KMS-11 (cell line): ENCODE results near the gene CCR9.

ENCODE experiments used
- H2AFZ ChIP-seq: fragments of 200-600 bp; sonication (generic); 2 replicates; pipeline ENCODE4 v1.6.1; 2016; ENCODE audit warnings: antibody characterized with exemption, mixed run types, low read depth
- H3K27ac ChIP-seq: fragments of 200-600 bp; sonication (generic); 2 replicates; pipeline ENCODE4 v1.6.1; 2016; ENCODE audit warnings: mild to moderate bottlenecking, mixed run types
- H3K27me3 ChIP-seq: fragments of 200-600 bp; sonication (generic); 2 replicates; pipeline ENCODE4 v1.6.1; 2017; ENCODE audit warnings: mild to moderate bottlenecking, low read depth, mixed run types, moderate library complexity; ENCODE audit not compliant: insufficient read depth
- H3K36me3 ChIP-seq: fragments of 200-600 bp; sonication (generic); 2 replicates; pipeline ENCODE4 v1.6.1; 2017; ENCODE audit warnings: mild to moderate bottlenecking, mixed run types; ENCODE audit not compliant: insufficient read depth
- H3K4me1 ChIP-seq: fragments of 200-600 bp; sonication (generic); 2 replicates; pipeline ENCODE4 v1.6.1; 2016; ENCODE audit warnings: mild to moderate bottlenecking, low read depth, mixed run types; ENCODE audit not compliant: poor library complexity, severe bottlenecking
- H3K4me2 ChIP-seq: fragments of 200-600 bp; sonication (generic); 2 replicates; pipeline ENCODE4 v1.7.0; 2016; ENCODE audit warnings: mild to moderate bottlenecking, mixed run types
- H3K4me3 ChIP-seq: fragments of 200-600 bp; sonication (generic); IDR thresholded peaks from 2 replicates; pipeline ENCODE4 v1.6.1; 2017; ENCODE audit warnings: low read depth, low read length, mixed read lengths; ENCODE audit not compliant: insufficient read depth
- H3K79me2 ChIP-seq: fragments of 200-600 bp; sonication (generic); 2 replicates; pipeline ENCODE4 v1.6.1; 2016; ENCODE audit warnings: low read depth, mixed run types; ENCODE audit not compliant: insufficient read depth
- H3K9ac ChIP-seq: fragments of 200-600 bp; sonication (generic); 2 replicates; pipeline ENCODE4 v1.6.1; 2016; ENCODE audit warnings: mild to moderate bottlenecking, mixed run types
- H4K20me1 ChIP-seq: fragments of 200-600 bp; sonication (generic); 2 replicates; pipeline ENCODE4 v1.6.1; 2016; ENCODE audit warnings: mild to moderate bottlenecking, mixed run types; ENCODE audit not compliant: insufficient read depth
- TF ChIP-seq, protein P1 (sequence below): fragments of 200-600 bp; sonication (generic); conservative IDR thresholded peaks from 2 replicates; pipeline ENCODE4 v1.6.1; 2017; ENCODE audit warnings: low read depth, mild to moderate bottlenecking, antibody characterized with exemption, low read length, moderate library complexity, mixed read lengths

CCR9 gene

DNA sequence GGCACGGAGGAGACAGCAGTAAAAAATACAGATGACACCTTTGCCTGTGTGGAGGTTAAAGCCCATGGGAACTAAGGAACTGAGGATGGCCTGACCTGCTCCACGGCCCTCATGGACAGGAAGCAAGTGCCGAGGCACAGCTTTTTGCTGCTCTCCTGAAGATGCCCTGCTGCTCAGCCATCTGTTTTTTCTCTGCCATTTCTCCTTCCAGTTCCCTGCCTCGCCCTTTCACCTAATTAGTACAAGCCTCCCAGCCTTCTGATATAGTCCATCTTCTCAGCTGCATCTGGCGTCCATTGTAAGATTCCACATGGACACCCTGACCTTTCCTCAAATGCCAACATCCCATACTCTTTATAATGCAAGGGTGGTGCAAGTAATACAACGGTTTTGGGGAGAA lies 45.2 kb downstream of the CCR9 start:
- TF ChIP-seq, protein P1, sequence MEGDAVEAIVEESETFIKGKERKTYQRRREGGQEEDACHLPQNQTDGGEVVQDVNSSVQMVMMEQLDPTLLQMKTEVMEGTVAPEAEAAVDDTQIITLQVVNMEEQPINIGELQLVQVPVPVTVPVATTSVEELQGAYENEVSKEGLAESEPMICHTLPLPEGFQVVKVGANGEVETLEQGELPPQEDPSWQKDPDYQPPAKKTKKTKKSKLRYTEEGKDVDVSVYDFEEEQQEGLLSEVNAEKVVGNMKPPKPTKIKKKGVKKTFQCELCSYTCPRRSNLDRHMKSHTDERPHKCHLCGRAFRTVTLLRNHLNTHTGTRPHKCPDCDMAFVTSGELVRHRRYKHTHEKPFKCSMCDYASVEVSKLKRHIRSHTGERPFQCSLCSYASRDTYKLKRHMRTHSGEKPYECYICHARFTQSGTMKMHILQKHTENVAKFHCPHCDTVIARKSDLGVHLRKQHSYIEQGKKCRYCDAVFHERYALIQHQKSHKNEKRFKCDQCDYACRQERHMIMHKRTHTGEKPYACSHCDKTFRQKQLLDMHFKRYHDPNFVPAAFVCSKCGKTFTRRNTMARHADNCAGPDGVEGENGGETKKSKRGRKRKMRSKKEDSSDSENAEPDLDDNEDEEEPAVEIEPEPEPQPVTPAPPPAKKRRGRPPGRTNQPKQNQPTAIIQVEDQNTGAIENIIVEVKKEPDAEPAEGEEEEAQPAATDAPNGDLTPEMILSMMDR, result no peak
- no peak overlapping the region for H3K9ac ChIP-seq
- H3K36me3 ChIP-seq, result no peaks in the 10 kb centered on the region
- H3K4me1 ChIP-seq, result no peaks in the 10 kb centered on the region
- H3K27ac ChIP-seq, result no peak overlapping the region
- no peaks in the 10 kb centered on the region for H4K20me1 ChIP-seq
- no peak overlapping the region for H3K4me2 ChIP-seq
- H2AFZ ChIP-seq, result no peak overlapping the region
- no peak overlapping the region for H3K4me3 ChIP-seq
- H3K79me2 ChIP-seq, result no peaks in the 10 kb centered on the region
- no peaks in the 10 kb centered on the region for H3K27me3 ChIP-seq

GRCh38 chr3:45932112-45932511 lies 45.8 kb downstream of the CCR9 start:
- no peaks in the 10 kb centered on the region for H3K36me3 ChIP-seq
- H3K4me1 ChIP-seq, result no peaks in the 10 kb centered on the region
- H3K27ac ChIP-seq, result no peak overlapping the region
- no peak overlapping the region for H3K9ac ChIP-seq
- H3K27me3 ChIP-seq, result no peaks in the 10 kb centered on the region
- no peak overlapping the region for H3K4me2 ChIP-seq
- no peaks in the 10 kb centered on the region for H3K79me2 ChIP-seq
- no peaks in the 10 kb centered on the region for H4K20me1 ChIP-seq
- TF ChIP-seq, protein P1, result no peak
- H2AFZ ChIP-seq, result no peak overlapping the region
- no peak overlapping the region for H3K4me3 ChIP-seq

DNA sequence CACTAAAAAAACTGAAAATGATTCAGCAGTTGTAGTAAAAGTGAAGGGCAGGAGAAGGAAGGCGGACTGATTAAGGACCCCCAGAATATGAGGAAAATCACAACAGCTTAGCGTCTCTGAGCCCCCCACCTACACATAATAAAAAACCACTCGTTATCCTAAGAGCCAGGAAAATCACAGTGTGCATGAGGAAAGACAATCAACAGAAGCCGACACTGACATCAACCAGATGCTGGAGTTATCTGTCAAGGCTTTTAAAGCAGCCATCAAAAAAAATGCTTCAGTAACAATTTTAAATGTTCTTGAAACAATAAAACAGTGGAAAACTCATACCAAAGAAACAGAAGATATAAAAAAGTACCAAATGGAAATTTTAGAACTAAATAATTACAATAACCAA lies 47.2 kb downstream of the CCR9 start:
- Histone ChIP-seq H3K4me2 (no peak overlapping the region), H2AFZ (no peak overlapping the region), H3K36me3 (no peaks in the 10 kb centered on the region), H3K9ac (no peak overlapping the region), H3K79me2 (no peaks in the 10 kb centered on the region), H3K27me3 (no peaks in the 10 kb centered on the region), H3K4me1 (no peaks in the 10 kb centered on the region), H3K27ac (no peak overlapping the region), H4K20me1 (no peaks in the 10 kb centered on the region), H3K4me3 (no peak overlapping the region)
- TF ChIP-seq, protein P1, result no peak

DNA sequence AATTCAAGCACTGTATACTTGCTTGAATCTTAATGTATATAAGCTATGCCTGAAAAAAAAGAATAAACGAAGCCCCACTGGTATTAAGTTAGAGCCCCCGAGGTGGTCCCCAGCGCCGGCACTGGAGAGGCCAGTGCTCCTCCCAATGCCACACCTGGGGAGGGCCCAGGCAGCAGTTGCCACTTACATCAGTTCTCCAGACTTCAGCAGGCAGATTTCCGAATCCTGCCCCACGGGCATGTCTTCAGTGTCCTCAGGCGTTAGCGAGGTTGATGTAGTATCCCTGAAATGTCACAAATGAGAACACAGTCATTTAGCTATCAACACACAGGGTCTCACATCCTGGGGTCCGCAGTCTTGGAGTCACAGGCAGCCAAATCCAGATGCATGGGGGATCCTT lies 49.9 kb downstream of the CCR9 start:
- H3K36me3 ChIP-seq, result no peaks in the 10 kb centered on the region
- H4K20me1 ChIP-seq, result no peaks in the 10 kb centered on the region
- H3K79me2 ChIP-seq, result no peaks in the 10 kb centered on the region
- peaks cover 13% of the 10 kb centered on the region for H3K4me1 ChIP-seq
- no peak overlapping the region for H2AFZ ChIP-seq
- H3K9ac ChIP-seq, result no peak overlapping the region
- no peak overlapping the region for H3K27ac ChIP-seq
- no peak overlapping the region for H3K4me3 ChIP-seq
- TF ChIP-seq, protein P1, result no peak
- H3K4me2 ChIP-seq, result no peak overlapping the region
- H3K27me3 ChIP-seq, result no peaks in the 10 kb centered on the region
